H9 (cell line): ENCODE data around the gene MAP2K2. TPM values are rescaled to one million over a fixed set of nuclear protein-coding genes. Genes with fewer than 3 reads are reported as not detected.

ENCODE experiments used
- DNase-seq: peaks from one replicate; pipeline ENCODE4 v3.0.0-alpha.2; 2017
- H2AFZ ChIP-seq: one replicate; pipeline ENCODE4 v1.6.1; 2013; ENCODE audit warnings: mild to moderate bottlenecking, low read length, control low read depth, moderate library complexity
- H2AK5ac ChIP-seq: 2 replicates; pipeline ENCODE4 v1.6.1; 2013; ENCODE audit warnings: low read length, control low read depth, mixed read lengths; ENCODE audit not compliant: insufficient read length
- H2BK120ac ChIP-seq: one replicate; pipeline ENCODE4 v1.6.1; 2013; ENCODE audit warnings: low read depth, mild to moderate bottlenecking, low read length, control low read depth, inconsistent platforms; ENCODE audit not compliant: poor library complexity, severe bottlenecking
- H2BK12ac ChIP-seq: 2 replicates; pipeline ENCODE4 v1.6.1; 2013; ENCODE audit warnings: low read length, control low read depth, mixed read lengths, low read depth; ENCODE audit not compliant: insufficient read length
- H2BK15ac ChIP-seq: 2 replicates; pipeline ENCODE4 v1.6.1; 2013; ENCODE audit warnings: low read depth, low read length, control low read depth
- H2BK20ac ChIP-seq: one replicate; pipeline ENCODE4 v1.6.1; 2013; ENCODE audit warnings: low read depth, mild to moderate bottlenecking, low read length, control low read depth, inconsistent platforms; ENCODE audit not compliant: poor library complexity, severe bottlenecking
- H2BK5ac ChIP-seq: 2 replicates; pipeline ENCODE4 v1.6.1; 2013; ENCODE audit warnings: low read length, control low read depth, mixed read lengths; ENCODE audit not compliant: insufficient read length
- H3K14ac ChIP-seq: 2 replicates; pipeline ENCODE4 v1.6.1; 2013; ENCODE audit warnings: low read length, control low read depth; ENCODE audit not compliant: insufficient read depth
- H3K18ac ChIP-seq: 2 replicates; pipeline ENCODE4 v1.6.1; 2013; ENCODE audit warnings: low read depth, mild to moderate bottlenecking, mixed read lengths, low read length, control low read depth; ENCODE audit not compliant: insufficient read length
- H3K23ac ChIP-seq: 2 replicates; pipeline ENCODE4 v1.6.1; 2013; ENCODE audit warnings: low read length, control low read depth, mixed read lengths, low read depth; ENCODE audit not compliant: insufficient read length
- H3K23me2 ChIP-seq: 2 replicates; pipeline ENCODE4 v1.6.1; 2013; ENCODE audit warnings: low read depth, mild to moderate bottlenecking, mixed read lengths, low read length, control low read depth; ENCODE audit not compliant: insufficient read length, poor library complexity, severe bottlenecking
- H3K27ac ChIP-seq: 2 replicates; pipeline ENCODE4 v1.5.1; 2013; ENCODE audit warnings: low read length, control low read depth, mixed read lengths, low read depth; ENCODE audit not compliant: insufficient read length
- H3K27me3 ChIP-seq: 2 replicates; pipeline ENCODE4 v1.6.1; 2013; ENCODE audit warnings: low read length, control low read depth, inconsistent platforms; ENCODE audit not compliant: insufficient read depth
- H3K4ac ChIP-seq: 2 replicates; pipeline ENCODE4 v1.6.1; 2013; ENCODE audit warnings: low read depth, mild to moderate bottlenecking, control low read depth, inconsistent platforms, low read length, moderate library complexity
- H3K4me1 ChIP-seq: 2 replicates; pipeline ENCODE4 v1.6.1; 2013; ENCODE audit warnings: low read length, control low read depth, inconsistent platforms; ENCODE audit not compliant: insufficient read depth
- H3K4me2 ChIP-seq: 2 replicates; pipeline ENCODE4 v1.6.1; 2013; ENCODE audit warnings: low read length, control low read depth, mixed read lengths; ENCODE audit not compliant: insufficient read length, insufficient read depth
- H3K56ac ChIP-seq: 2 replicates; pipeline ENCODE4 v1.6.1; 2013; ENCODE audit warnings: low read depth, mild to moderate bottlenecking, mixed read lengths, low read length, control low read depth; ENCODE audit not compliant: insufficient read length
- H3K79me1 ChIP-seq: 2 replicates; pipeline ENCODE4 v1.6.1; 2013; ENCODE audit warnings: low read depth, mild to moderate bottlenecking, moderate library complexity, low read length, control low read depth, inconsistent platforms; ENCODE audit not compliant: insufficient read depth, poor library complexity, severe bottlenecking
- H3K79me2 ChIP-seq: 2 replicates; pipeline ENCODE4 v1.6.1; 2013; ENCODE audit warnings: low read length, control low read depth, inconsistent platforms; ENCODE audit not compliant: insufficient read depth
- H3K9ac ChIP-seq: 2 replicates; pipeline ENCODE4 v1.6.1; 2013; ENCODE audit warnings: low read length, control low read depth, mixed read lengths; ENCODE audit not compliant: insufficient read length; ENCODE audit errors: extremely low read depth
- H3K9me3 ChIP-seq: one replicate; pipeline ENCODE4 v1.6.1; 2013; ENCODE audit warnings: low read depth, low read length, inconsistent platforms; ENCODE audit not compliant: control insufficient read depth
- H3T11ph ChIP-seq: one replicate; pipeline ENCODE4 v1.6.1; 2013; ENCODE audit warnings: mild to moderate bottlenecking, low read length, control low read depth, inconsistent platforms
- H4K20me1 ChIP-seq: one replicate; pipeline ENCODE4 v1.6.1; 2013; ENCODE audit not compliant: control insufficient read depth, insufficient read length, insufficient read depth
- H4K5ac ChIP-seq: 2 replicates; pipeline ENCODE4 v1.6.1; 2013; ENCODE audit warnings: low read depth, mild to moderate bottlenecking, mixed read lengths, low read length, control low read depth; ENCODE audit not compliant: insufficient read length
- H4K8ac ChIP-seq: replicated peaks from 2 replicates; pipeline ENCODE4 v1.6.1; 2013; ENCODE audit warnings: low read length, control low read depth, mixed read lengths, low read depth; ENCODE audit not compliant: insufficient read length
- H4K91ac ChIP-seq: 2 replicates; pipeline ENCODE4 v1.6.1; 2013; ENCODE audit warnings: low read depth, mild to moderate bottlenecking, moderate library complexity, mixed read lengths, low read length, control low read depth; ENCODE audit not compliant: insufficient read length
- H3K27ac Mint-ChIP-seq, 3 experiments: 2 replicates in 2 of 3; 3 replicates in 1 of 3; pipeline ENCODE4 v1.8.0; 2020 to 2021; ENCODE audit warnings: mixed read lengths in 3 of 3, mild to moderate bottlenecking in 1 of 3, moderate library complexity in 1 of 3
- H3K27me3 Mint-ChIP-seq: 2 replicates; pipeline ENCODE4 v1.8.0; 2021; ENCODE audit warnings: low read depth, mild to moderate bottlenecking, moderate library complexity, mixed read lengths
- H3K36me3 Mint-ChIP-seq, 3 experiments: 2 replicates in 2 of 3; 3 replicates in 1 of 3; pipeline ENCODE4 v1.8.0; 2020 to 2021; ENCODE audit warnings: low read depth in 3 of 3, mixed read lengths in 3 of 3; ENCODE audit not compliant: insufficient read depth in 1 of 3
- H3K4me1 Mint-ChIP-seq, 2 experiments: 2 replicates each; pipeline ENCODE4 v1.8.0; 2020; ENCODE audit warnings: mixed read lengths in 2 of 2
- H3K4me3 Mint-ChIP-seq, 2 experiments: 2 replicates in 1 of 2; 3 replicates in 1 of 2; pipeline ENCODE4 v1.8.0; 2020 to 2021; ENCODE audit warnings: mild to moderate bottlenecking in 2 of 2, mixed read lengths in 2 of 2, moderate library complexity in 1 of 2
- H3K9me3 Mint-ChIP-seq, 2 experiments: 2 replicates in 1 of 2; 3 replicates in 1 of 2; pipeline ENCODE4 v1.8.0; 2020; ENCODE audit warnings: mild to moderate bottlenecking in 2 of 2, mixed read lengths in 2 of 2, moderate library complexity in 1 of 2
- CTCF ChIP-seq: fragments of 200-600 bp; sonication (generic); conservative IDR thresholded peaks from 3 replicates; pipeline ENCODE4 v1.8.0; 2021; ENCODE audit warnings: antibody characterized with exemption, mild to moderate bottlenecking
- WGBS: extraction: QIAGEN DNeasy Blood & Tissue Kit; methylation state at CpG from one replicate; pipeline ENCODE4 v1.1.7; 2013; ENCODE audit warnings: missing lambda C conversion rate, low lambda C conversion rate, mixed read lengths; ENCODE audit not compliant: insufficient read length; ENCODE audit errors: extremely low coverage; 5-methylcytosine and 5-hydroxymethylcytosine counted together
- total RNA-seq: library from RNA; stranded (reverse); gene quantifications from 2 replicates; pipeline ENCODE4 v1.2.1, GENCODE V29; 2021

Gene MAP2K2
- total RNA-seq, 1 experiment from 2014 or later: 167 TPM

- peaks cover 34 to 71% (median 67%) of the 10 kb centered on the region in 3 experiments for H3K36me3 Mint-ChIP-seq
- DNase-seq: no peak
Observed at GRCh38 chr19:4103080-4103433, 20.9 kb downstream of the MAP2K2 start.

More at GRCh38 chr19:4103080-4103433, 20.9 kb downstream of the MAP2K2 start:
- H4K20me1 ChIP-seq: no peaks in the 10 kb centered on the region
- H3K9me3 Mint-ChIP-seq: no peaks in the 10 kb centered on the region
- H3T11ph ChIP-seq: no peak overlapping the region
- no peak overlapping the region for H2BK5ac ChIP-seq
- H3K27me3 Mint-ChIP-seq: no peaks in the 10 kb centered on the region
- H4K8ac ChIP-seq: no peak overlapping the region
- H3K79me1 ChIP-seq: no peaks in the 10 kb centered on the region
- H3K4me1 Mint-ChIP-seq: no peaks in the 10 kb centered on the region
- no peak overlapping the region for H3K27ac Mint-ChIP-seq
- H3K4me1 ChIP-seq: no peaks in the 10 kb centered on the region
- H3K79me2 ChIP-seq: no peaks in the 10 kb centered on the region
- no peak overlapping the region for H3K18ac ChIP-seq
- no peak overlapping the region for H3K14ac ChIP-seq
- H3K4me3 Mint-ChIP-seq: no peak overlapping the region
- no peaks in the 10 kb centered on the region for H3K23me2 ChIP-seq
- no peak overlapping the region for H3K56ac ChIP-seq
- H4K5ac ChIP-seq: no peak overlapping the region
- H4K91ac ChIP-seq: no peak overlapping the region
- no peak overlapping the region for H3K4ac ChIP-seq
- no peak overlapping the region for H2BK20ac ChIP-seq
- H2AFZ ChIP-seq: no peak overlapping the region
- no peak for TF ChIP-seq CTCF
- no CpG with 5 or more reads among the region's 9 CpGs for WGBS
- H2BK15ac ChIP-seq: no peak overlapping the region
- H3K9ac ChIP-seq: no peak overlapping the region
- no peak overlapping the region for H3K23ac ChIP-seq
- H2BK120ac ChIP-seq: no peak overlapping the region
- no peak overlapping the region for H3K27ac ChIP-seq
- H3K4me2 ChIP-seq: no peak overlapping the region
- no peaks in the 10 kb centered on the region for H3K9me3 ChIP-seq
- no peak overlapping the region for H2BK12ac ChIP-seq
- H2AK5ac ChIP-seq: no peak overlapping the region
- no peaks in the 10 kb centered on the region for H3K27me3 ChIP-seq
